Smooth muscle cell (in vitro differentiated cells): ENCODE data around the gene ARL5B. TPM values are rescaled to one million over a fixed set of nuclear protein-coding genes. Genes with fewer than 3 reads are reported as not detected.
A peak's percentile ranks its signal among the peaks of the same experiment; 100 is the strongest.

ENCODE experiments used
- DNase-seq: peaks from one replicate; lab custom pipeline; 2025; ENCODE audit not compliant: unreplicated experiment; lab: John Stamatoyannopoulos, UW
- H2AFZ ChIP-seq: fragments of 200-600 bp; sonication (generic); 2 replicates; pipeline ENCODE4 v1.6.0; 2016; ENCODE audit warnings: antibody characterized with exemption, low read depth, mild to moderate bottlenecking
- H3F3A ChIP-seq: fragments of 200-600 bp; sonication (generic); 2 replicates; pipeline ENCODE4 v1.6.0; 2017; ENCODE audit warnings: antibody characterized with exemption, low read depth
- H3K27ac ChIP-seq: fragments of 200-600 bp; sonication (generic); 2 replicates; pipeline ENCODE4 v1.5.1; 2016; ENCODE audit warnings: low read depth, mild to moderate bottlenecking
- H3K27me3 ChIP-seq: fragments of 200-600 bp; sonication (generic); 2 replicates; pipeline ENCODE4 v1.6.1; 2016; ENCODE audit warnings: low read depth, mild to moderate bottlenecking
- H3K36me3 ChIP-seq: fragments of 200-600 bp; sonication (generic); 2 replicates; pipeline ENCODE4 v1.5.1; 2016; ENCODE audit warnings: low read depth
- H3K4me1 ChIP-seq: fragments of 200-600 bp; sonication (generic); 2 replicates; pipeline ENCODE4 v1.5.1; 2016; ENCODE audit warnings: low read depth
- H3K4me2 ChIP-seq: fragments of 200-600 bp; sonication (generic); 2 replicates; pipeline ENCODE4 v1.6.0; 2016; ENCODE audit warnings: mild to moderate bottlenecking
- H3K4me3 ChIP-seq: fragments of 200-600 bp; sonication (generic); 2 replicates; pipeline ENCODE4 v1.5.1; 2016; ENCODE audit warnings: mild to moderate bottlenecking
- H3K79me2 ChIP-seq: fragments of 200-600 bp; sonication (generic); 2 replicates; pipeline ENCODE4 v1.6.0; 2016; ENCODE audit warnings: low read depth, mild to moderate bottlenecking
- H3K9ac ChIP-seq: fragments of 200-600 bp; sonication (generic); 2 replicates; pipeline ENCODE4 v1.6.0; 2016; ENCODE audit warnings: low read depth
- H3K9me3 ChIP-seq: fragments of 200-600 bp; sonication (generic); replicated peaks from 2 replicates; pipeline ENCODE4 v1.5.1; 2016; ENCODE audit warnings: low read depth
- H4K20me1 ChIP-seq: fragments of 200-600 bp; sonication (generic); 2 replicates; pipeline ENCODE4 v1.6.0; 2016; ENCODE audit warnings: low read depth
- WGBS: methylation state at CpG from one replicate; pipeline ENCODE4 v1.1.7; 2016; ENCODE audit warnings: low lambda C conversion rate; 5-methylcytosine and 5-hydroxymethylcytosine counted together
- polyA plus RNA-seq: library from polyadenylated mRNA; unstranded; fragments of >200 nt; fragmentation: Nextera tagmentation; extraction: Ambion mirVana; gene quantifications from 2 replicates; pipeline ENCODE4 v1.2.1, GENCODE V29; 2016
- total RNA-seq: library from RNA; depleted of rRNA; stranded (reverse); fragments of >200 nt; gene quantifications from 2 replicates; pipeline ENCODE4 v1.2.3, GENCODE V29; 2014
- TF ChIP-seq, protein P1 (sequence below): fragments of 200-600 bp; sonication (generic); IDR thresholded peaks from 2 replicates; pipeline ENCODE4 v1.5.1; 2017; ENCODE audit warnings: borderline replicate concordance, mild to moderate bottlenecking, antibody characterized with exemption; ENCODE audit not compliant: insufficient read depth, poor library complexity, severe bottlenecking

ARL5B gene
- total and polyA plus RNA-seq, 2 experiments from 2014 or later = 12.9 to 80.9 TPM

- Histone ChIP-seq H3K4me3 (peak within 1 kb of the TSS; percentile 95), H3K36me3 (no peaks in the 10 kb centered on the region), H3K9ac (peak within 1 kb of the TSS; percentile 89), H2AFZ (peak within 1 kb of the TSS; percentile 100), H4K20me1 (no peaks in the 10 kb centered on the region), H3K4me2 (peak within 1 kb of the TSS; percentile 92), H3K79me2 (peaks cover 34% of the 10 kb centered on the region), H3K27me3 (no peaks in the 10 kb centered on the region), H3K27ac (peak within 1 kb of the TSS; percentile 84), H3K9me3 (no peaks in the 10 kb centered on the region), H3K4me1 (peaks cover 19% of the 10 kb centered on the region), H3F3A (peaks cover 5% of the 10 kb centered on the region)
- peak; percentile 68 for DNase-seq
- 2% methylated on average over 39 of the region's 39 CpGs for WGBS
- TF ChIP-seq, protein P1, sequence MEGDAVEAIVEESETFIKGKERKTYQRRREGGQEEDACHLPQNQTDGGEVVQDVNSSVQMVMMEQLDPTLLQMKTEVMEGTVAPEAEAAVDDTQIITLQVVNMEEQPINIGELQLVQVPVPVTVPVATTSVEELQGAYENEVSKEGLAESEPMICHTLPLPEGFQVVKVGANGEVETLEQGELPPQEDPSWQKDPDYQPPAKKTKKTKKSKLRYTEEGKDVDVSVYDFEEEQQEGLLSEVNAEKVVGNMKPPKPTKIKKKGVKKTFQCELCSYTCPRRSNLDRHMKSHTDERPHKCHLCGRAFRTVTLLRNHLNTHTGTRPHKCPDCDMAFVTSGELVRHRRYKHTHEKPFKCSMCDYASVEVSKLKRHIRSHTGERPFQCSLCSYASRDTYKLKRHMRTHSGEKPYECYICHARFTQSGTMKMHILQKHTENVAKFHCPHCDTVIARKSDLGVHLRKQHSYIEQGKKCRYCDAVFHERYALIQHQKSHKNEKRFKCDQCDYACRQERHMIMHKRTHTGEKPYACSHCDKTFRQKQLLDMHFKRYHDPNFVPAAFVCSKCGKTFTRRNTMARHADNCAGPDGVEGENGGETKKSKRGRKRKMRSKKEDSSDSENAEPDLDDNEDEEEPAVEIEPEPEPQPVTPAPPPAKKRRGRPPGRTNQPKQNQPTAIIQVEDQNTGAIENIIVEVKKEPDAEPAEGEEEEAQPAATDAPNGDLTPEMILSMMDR = no peak
These were observed 7.8 kb upstream of the ARL5B start, which contains the start of gene NSUN6 for GRCh38 chr10:18651324-18652007. Gene NSUN6 (minus strand): TSS chr10:18651587. CDS start chr10:18651203, 384 bp downstream.

GRCh38 chr10:18653112-18653511, 6.1 kb upstream of the ARL5B start:
- peaks cover 19% of the 10 kb centered on the region for H3K4me1 ChIP-seq
- no peak for DNase-seq
- H3K4me2 ChIP-seq = no peak overlapping the region
- TF ChIP-seq, protein P1 = no peak
- no peak overlapping the region for H3K9ac ChIP-seq
- H3K36me3 ChIP-seq = no peaks in the 10 kb centered on the region
- no peaks in the 10 kb centered on the region for H3K27me3 ChIP-seq
- H3K79me2 ChIP-seq = peaks cover 29% of the 10 kb centered on the region
- 93% methylated on average over 3 of the region's 3 CpGs for WGBS
- H3F3A ChIP-seq = peaks cover 5% of the 10 kb centered on the region
- H3K9me3 ChIP-seq = no peaks in the 10 kb centered on the region
- no peaks in the 10 kb centered on the region for H4K20me1 ChIP-seq
- H3K27ac ChIP-seq = peak overlapping the region; percentile 15
- H2AFZ ChIP-seq = no peak overlapping the region
- no peak overlapping the region for H3K4me3 ChIP-seq

DNA sequence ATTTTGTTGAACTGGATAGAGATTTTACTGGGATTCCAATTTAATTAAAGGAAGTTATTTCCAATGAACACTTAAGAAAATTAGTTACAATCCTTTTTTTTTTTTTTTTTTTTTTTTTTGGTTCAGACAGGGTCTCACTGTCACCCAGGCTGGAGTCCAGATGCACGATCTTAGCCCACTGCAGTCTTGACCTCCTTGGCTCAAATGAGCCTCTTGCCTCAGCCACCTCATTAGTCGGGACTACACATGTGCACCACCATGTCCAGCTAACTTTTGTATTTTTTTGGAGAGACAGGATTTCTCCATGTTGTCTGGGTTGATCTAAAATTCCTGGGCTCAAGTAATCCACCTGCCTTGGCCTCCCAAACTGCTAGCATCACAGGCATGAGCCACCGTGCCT, 2.5 kb upstream of the ARL5B start:
- H3K79me2 ChIP-seq = peaks cover 28% of the 10 kb centered on the region
- H3K4me3 ChIP-seq = no peak overlapping the region
- H3K4me1 ChIP-seq = peaks cover 17% of the 10 kb centered on the region
- TF ChIP-seq, protein P1 = no peak
- H3K4me2 ChIP-seq = no peak overlapping the region
- WGBS = 96% methylated on average over 3 of the region's 3 CpGs
- no peak for DNase-seq
- no peak overlapping the region for H2AFZ ChIP-seq
- no peak overlapping the region for H3K9ac ChIP-seq
- H4K20me1 ChIP-seq = peaks cover 19% of the 10 kb centered on the region
- H3K27me3 ChIP-seq = no peaks in the 10 kb centered on the region
- H3F3A ChIP-seq = peaks cover 3% of the 10 kb centered on the region
- H3K9me3 ChIP-seq = no peaks in the 10 kb centered on the region
- no peaks in the 10 kb centered on the region for H3K36me3 ChIP-seq
- H3K27ac ChIP-seq = no peak overlapping the region
